Fibroblast of lung (primary cell): ENCODE measurements around the gene IL34. TPM values are rescaled to one million over a fixed set of nuclear protein-coding genes. Genes with fewer than 3 reads are reported as not detected.

Experiments
- DNase-seq, 2 donors: peaks; one replicate each; pipeline versions ENCODE4 v3.0.0 to v3.0.0-alpha.2; 2010; ENCODE audit warnings: low read depth in 2 of 2
- H2AFZ ChIP-seq: 2 replicates; pipeline ENCODE4 v1.5.1; 2012; ENCODE audit warnings: low read length, control low read depth, inconsistent platforms
- H3K27ac ChIP-seq: 2 replicates; pipeline ENCODE4 v1.5.1; 2011; ENCODE audit warnings: low read length, control low read depth; ENCODE audit not compliant: insufficient read depth
- H3K27me3 ChIP-seq: 2 replicates; pipeline ENCODE4 v1.5.1; 2011; ENCODE audit warnings: mild to moderate bottlenecking, low read length; ENCODE audit not compliant: control insufficient read depth, insufficient read depth
- H3K36me3 ChIP-seq: 2 replicates; pipeline ENCODE4 v1.5.1; 2011; ENCODE audit warnings: low read length; ENCODE audit not compliant: control insufficient read depth, insufficient read depth
- H3K4me1 ChIP-seq: 2 replicates; pipeline ENCODE4 v1.5.1; 2011; ENCODE audit warnings: low read length; ENCODE audit not compliant: control insufficient read depth, insufficient read depth; ENCODE audit errors: extremely low read depth
- H3K4me2 ChIP-seq: 2 replicates; pipeline ENCODE4 v1.5.1; 2011; ENCODE audit warnings: low read length, control low read depth; ENCODE audit not compliant: insufficient read depth; ENCODE audit errors: extremely low read depth
- H3K4me3 ChIP-seq, 4 experiments: fragments of 200-600 bp in 1 of 4; sonication (generic) in 1 of 4; replicated peaks in 1 of 4; 2 replicates each; pipeline ENCODE4 v1.5.1; 2011 to 2016; ENCODE audit warnings: low read length in 4 of 4, low read depth in 3 of 4, mild to moderate bottlenecking in 3 of 4, control low read depth in 2 of 4, inconsistent platforms in 1 of 4, mixed read lengths in 1 of 4; ENCODE audit not compliant: insufficient read depth in 1 of 4; ENCODE audit errors: control extremely low read depth in 1 of 4
- H3K79me2 ChIP-seq: 2 replicates; pipeline ENCODE4 v1.5.1; 2012; ENCODE audit warnings: mild to moderate bottlenecking, low read length, inconsistent platforms; ENCODE audit not compliant: control insufficient read depth, insufficient read depth
- H3K9ac ChIP-seq: 2 replicates; pipeline ENCODE4 v1.5.1; 2011; ENCODE audit warnings: mild to moderate bottlenecking, low read length, control low read depth; ENCODE audit not compliant: insufficient read depth
- H3K9me3 ChIP-seq: 2 replicates; pipeline ENCODE4 v1.5.1; 2012; ENCODE audit warnings: low read depth, low read length; ENCODE audit not compliant: control insufficient read depth, insufficient read depth
- H4K20me1 ChIP-seq: 2 replicates; pipeline ENCODE4 v1.5.1; 2011; ENCODE audit warnings: low read length; ENCODE audit not compliant: control insufficient read depth, insufficient read depth; ENCODE audit errors: extremely low read depth
- EZH2 ChIP-seq: IDR thresholded peaks from 2 replicates; pipeline ENCODE4 v1.5.1; 2012; ENCODE audit warnings: low read length, control low read depth, mild to moderate bottlenecking; ENCODE audit errors: missing control alignments
- polyA plus RNA-seq, 2 donors: library from polyadenylated mRNA; depleted of rRNA in 1 of 2; stranded (reverse) in 1 of 2; unstranded in 1 of 2; fragments of >200 nt; gene quantifications; 2 replicates each; pipeline ENCODE4 v1.2.1, GENCODE V29; 2011 to 2012; ENCODE audit warnings: missing spikeins in 1 of 2
- total RNA-seq: library from RNA; depleted of rRNA; stranded (reverse); fragments of >200 nt; gene quantifications from 2 replicates; pipeline ENCODE4 v1.2.1, GENCODE V29; 2014
- TF ChIP-seq, protein P1 (sequence below), 2 donors: IDR thresholded peaks in 1 of 2; conservative IDR thresholded peaks in 1 of 2; 1 replicate in 1 of 2; 2 replicates in 1 of 2; pipeline ENCODE4 v1.5.1; 2011 to 2012; ENCODE audit warnings: low read length in 2 of 2, control low read depth in 1 of 2, inconsistent platforms in 1 of 2, low read depth in 1 of 2, mild to moderate bottlenecking in 1 of 2

The IL34 gene
- total and polyA plus RNA-seq, 2 donors (not counting 1 experiment from before 2014, with no cell fraction given) = 0.45 to 5.4 TPM

- no peak overlapping the region for H2AFZ ChIP-seq
- peak overlapping the region; percentile 94 for H3K27ac ChIP-seq
- peaks cover 70% of the 10 kb centered on the region for H3K79me2 ChIP-seq
- peaks cover 51% of the 10 kb centered on the region for H3K4me1 ChIP-seq
- no peaks in the 10 kb centered on the region for H3K27me3 ChIP-seq
- H3K9me3 ChIP-seq = no peaks in the 10 kb centered on the region
- no peak for DNase-seq
- peak overlapping the region; percentile 96 for H3K4me2 ChIP-seq
- H4K20me1 ChIP-seq = no peaks in the 10 kb centered on the region
- peak overlapping the region; percentile 79 to 96 (median 86) for H3K4me3 ChIP-seq
- TF ChIP-seq, protein P1, sequence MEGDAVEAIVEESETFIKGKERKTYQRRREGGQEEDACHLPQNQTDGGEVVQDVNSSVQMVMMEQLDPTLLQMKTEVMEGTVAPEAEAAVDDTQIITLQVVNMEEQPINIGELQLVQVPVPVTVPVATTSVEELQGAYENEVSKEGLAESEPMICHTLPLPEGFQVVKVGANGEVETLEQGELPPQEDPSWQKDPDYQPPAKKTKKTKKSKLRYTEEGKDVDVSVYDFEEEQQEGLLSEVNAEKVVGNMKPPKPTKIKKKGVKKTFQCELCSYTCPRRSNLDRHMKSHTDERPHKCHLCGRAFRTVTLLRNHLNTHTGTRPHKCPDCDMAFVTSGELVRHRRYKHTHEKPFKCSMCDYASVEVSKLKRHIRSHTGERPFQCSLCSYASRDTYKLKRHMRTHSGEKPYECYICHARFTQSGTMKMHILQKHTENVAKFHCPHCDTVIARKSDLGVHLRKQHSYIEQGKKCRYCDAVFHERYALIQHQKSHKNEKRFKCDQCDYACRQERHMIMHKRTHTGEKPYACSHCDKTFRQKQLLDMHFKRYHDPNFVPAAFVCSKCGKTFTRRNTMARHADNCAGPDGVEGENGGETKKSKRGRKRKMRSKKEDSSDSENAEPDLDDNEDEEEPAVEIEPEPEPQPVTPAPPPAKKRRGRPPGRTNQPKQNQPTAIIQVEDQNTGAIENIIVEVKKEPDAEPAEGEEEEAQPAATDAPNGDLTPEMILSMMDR (conservative IDR thresholded peaks at IDR 0.05 in 1 of 2, IDR thresholded peaks at IDR 0.05 in 1 of 2; ENCODE audit: low read depth in 1 of 2, low read length in 2 of 2) = no peak
- TF ChIP-seq EZH2 = no peak
- peaks cover 27% of the 10 kb centered on the region for H3K36me3 ChIP-seq
- peak overlapping the region; percentile 96 for H3K9ac ChIP-seq
Measured at GRCh38 chr16:70683146-70683944, 37.0 kb downstream of the IL34 start.

- Histone ChIP-seq H3K27me3 (no peaks in the 10 kb centered on the region), H3K9me3 (no peaks in the 10 kb centered on the region), H4K20me1 (no peaks in the 10 kb centered on the region), H3K36me3 (peaks cover 17% of the 10 kb centered on the region), H3K27ac (peak overlapping the region; percentile 94), H3K9ac (peak overlapping the region; percentile 96), H2AFZ (no peak overlapping the region), H3K4me3 (peak overlapping the region; percentile 79 to 96 (median 86)), H3K79me2 (peaks cover 61% of the 10 kb centered on the region), H3K4me1 (peaks cover 58% of the 10 kb centered on the region), H3K4me2 (peak overlapping the region; percentile 96)
- no peak for DNase-seq
- TF ChIP-seq, protein P1 (conservative IDR thresholded peaks at IDR 0.05 in 1 of 2, IDR thresholded peaks at IDR 0.05 in 1 of 2; ENCODE audit: low read depth in 1 of 2, low read length in 2 of 2) = no peak
- TF ChIP-seq EZH2 = no peak
Measured at GRCh38 chr16:70684146-70685060, 38.0 kb downstream of the IL34 start.
